Left cardiac atrium (tissue), 4 donors: ENCODE data around the gene TNFAIP3. TPM values are rescaled to one million over a fixed set of nuclear protein-coding genes. Genes with fewer than 3 reads are reported as not detected.

ENCODE experiments used
- ATAC-seq, 2 donors: fragments of 200-7000 bp; cut with Tn5 transposase; one replicate each; pipeline ENCODE4 v1.9.1; 2020; ENCODE audit warnings: mild to moderate bottlenecking in 2 of 2, moderate library complexity in 2 of 2
- DNase-seq: peaks from one replicate; pipeline ENCODE4 v3.0.0-alpha.2; 2020
- intact Hi-C, 2 donors: fragments of 100-400 bp; cut with DNase I; formaldehyde crosslinking; loops; one replicate each; pipeline versions ENCODE4 v1.14.1 to v1.15.1; 2022 to 2023
- total RNA-seq, 2 donors: library from RNA; stranded (reverse); fragmentation: NEBNext Ultra II Directional; extraction: Animal tissue kit (Norgen Biotek cat#: 25700); gene quantifications; one replicate each; pipeline ENCODE4 v1.2.1, GENCODE V29; 2021
- donor health status: DM: no; HTN: yes; CAD: no.
- donor health status: DM: no; HTN: yes; CAD: no; lungs with severe emphysema.
- donor health status: DM: yes; HTN: yes; CAD: no.
- donor health status: Dilated cardiomyopathy.

Gene TNFAIP3
- total RNA-seq, 2 donors from 2014 or later: 10.9 to 13.6 TPM

- ATAC-seq (no peak), DNase-seq (no peak)
- intact Hi-C loops: no loop called here
Measured at GRCh38 chr6:137931849-137932465, 64.9 kb downstream of the TNFAIP3 start.

Other genes starting within 250 kb of the TNFAIP3 start
- gene PERP, start 240.2 kb downstream of the TNFAIP3 start, total RNA-seq: 10 to 100 TPM; 36.7 to 45.6 TPM